UCSD-AML1 (cell line): ENCODE measurements around the gene DIP2A.

ENCODE experiments used
- DNase-seq: peaks from one replicate; lab custom pipeline; 2025; ENCODE audit not compliant: unreplicated experiment; lab: John Stamatoyannopoulos, UW

The DIP2A gene

GRCh38 chr21:46480466-46480865 lies 21.8 kb downstream of the DIP2A start:
- no peak for DNase-seq

- DNase-seq, result no peak
Observed at GRCh38 chr21:46482225-46482845, 23.6 kb downstream of the DIP2A start.

- no peak for DNase-seq
Observed at GRCh38 chr21:46482846-46483231, 24.1 kb downstream of the DIP2A start.

GRCh38 chr21:46483300-46484295 lies 24.9 kb downstream of the DIP2A start:
- DNase-seq, result no peak

GRCh38 chr21:46486481-46487126 lies 27.9 kb downstream of the DIP2A start:
- DNase-seq, result no peak

GRCh38 chr21:46489162-46489663 lies 30.5 kb downstream of the DIP2A start:
- DNase-seq, result no peak

- DNase-seq, result no peak
Observed at GRCh38 chr21:46489800-46490199, 31.1 kb downstream of the DIP2A start.

- no peak for DNase-seq
Observed at GRCh38 chr21:46491553-46491952, 32.9 kb downstream of the DIP2A start.

GRCh38 chr21:46492851-46493250 lies 34.2 kb downstream of the DIP2A start:
- no peak for DNase-seq

GRCh38 chr21:46493828-46494227 lies 35.1 kb downstream of the DIP2A start:
- no peak for DNase-seq

- no peak for DNase-seq
Observed at GRCh38 chr21:46498335-46499050, 39.8 kb downstream of the DIP2A start.

GRCh38 chr21:46500224-46500861 lies 41.7 kb downstream of the DIP2A start:
- no peak for DNase-seq

GRCh38 chr21:46503922-46504550 lies 45.3 kb downstream of the DIP2A start:
- DNase-seq, result no peak

- no peak for DNase-seq
Observed at GRCh38 chr21:46504666-46505065, 46.0 kb downstream of the DIP2A start.

GRCh38 chr21:46507562-46507961 lies 48.9 kb downstream of the DIP2A start:
- no peak for DNase-seq

GRCh38 chr21:46509741-46510502 lies 51.2 kb downstream of the DIP2A start:
- DNase-seq, result no peak

GRCh38 chr21:46515109-46515508 lies 56.4 kb downstream of the DIP2A start:
- DNase-seq, result no peak

GRCh38 chr21:46516068-46516467 lies 57.4 kb downstream of the DIP2A start:
- no peak for DNase-seq

- no peak for DNase-seq
Observed at GRCh38 chr21:46517361-46517760, 58.7 kb downstream of the DIP2A start.
